OCI-LY1 (cell line): ENCODE measurements around the gene NDUFS4.

Source experiments
- CTCF ChIP-seq: fragments of 200-600 bp; sonication (generic), shearing (Covaris generic); IDR thresholded peaks from 2 replicates; pipeline ENCODE4 v1.5.1; 2017; ENCODE audit warnings: mild to moderate bottlenecking, antibody characterized with exemption, low read length, moderate library complexity, mixed read lengths
- EZH2 ChIP-seq: fragments of 200-600 bp; sonication (generic), shearing (Covaris generic); IDR thresholded peaks from 2 replicates; pipeline ENCODE4 v1.8.0; 2017; ENCODE audit warnings: borderline replicate concordance, mixed run types, mild to moderate bottlenecking, antibody characterized with exemption, low read length, moderate library complexity, mixed read lengths

- TF ChIP-seq CTCF (no peak), EZH2 (no peak)
Observed at GRCh38 chr5:53575831-53576230, 15.4 kb downstream of the NDUFS4 start.
